K562 (cell line): ENCODE measurements around the gene OPCML. TPM values are rescaled to one million over a fixed set of nuclear protein-coding genes. Genes with fewer than 3 reads are reported as not detected.

Experiments
- ATAC-seq: fragments of 200-7000 bp; cut with Tn5 transposase; 3 replicates; pipeline ENCODE4 v1.9.1; 2020; ENCODE audit warnings: moderate library complexity
- BruUV-seq: library from RNA; stranded (reverse); fragments of 400-500 nt; replicated peaks from 2 replicates; lab custom pipeline; 2021; lab: Mats Ljungman, UMichigan
- CTCF ChIA-PET: fragments of 300-600 bp; formaldehyde crosslinking; extraction: SDS; loops from one replicate; lab custom pipeline; 2021; ENCODE audit warnings: low intra/inter-chr PET ratio; lab: Yijun Ruan, JAX
- POLR2A ChIA-PET: fragments of 300-600, 350-650 bp; sonication (Branson Sonifier 250); formaldehyde crosslinking; extraction: SDS; loops from one replicate; lab custom pipeline; 2021; ENCODE audit warnings: antibody characterized with exemption, inconsistent platforms; lab: Yijun Ruan, JAX
- DNase-seq, 4 experiments: peaks; one replicate each; pipeline versions ENCODE4 v3.0.0 to v3.0.0-alpha.2; 2011 to 2018; ENCODE audit warnings: low spot score in 3 of 4, mixed read lengths in 3 of 4; ENCODE audit errors: extremely low read depth in 1 of 4
- FAIRE-seq: peaks from 2 replicates; lab custom pipeline; 2011; peaks lifted over from hg19 to GRCh38; lab: Jason Lieb, UNC
- H2AFZ ChIP-seq: 2 replicates; pipeline ENCODE4 v1.6.0; 2011; ENCODE audit warnings: low read depth, low read length, control low read depth, inconsistent platforms
- H3K27ac ChIP-seq: fragments of 200-600 bp; 3 replicates; pipeline ENCODE4 v1.8.0; 2011; ENCODE audit warnings: low read depth, mild to moderate bottlenecking, control low read depth, inconsistent platforms, low read length, moderate library complexity, mixed read lengths; ENCODE audit errors: extremely low read depth
- H3K27me3 ChIP-seq, 2 experiments: fragments of 300-600 bp in 1 of 2; 2 replicates in 1 of 2; 3 replicates in 1 of 2; pipeline versions ENCODE4 v1.6.0 to v1.8.0; 2011; ENCODE audit warnings: inconsistent platforms in 2 of 2, low read length in 2 of 2, mild to moderate bottlenecking in 1 of 2, mixed read lengths in 1 of 2, moderate library complexity in 1 of 2; ENCODE audit not compliant: control insufficient read depth in 2 of 2, insufficient read depth in 2 of 2
- H3K36me3 ChIP-seq: fragments of 300-600 bp; 3 replicates; pipeline ENCODE4 v1.8.0; 2011; ENCODE audit warnings: mild to moderate bottlenecking, low read length, inconsistent platforms; ENCODE audit not compliant: control insufficient read depth, insufficient read depth
- H3K4me1 ChIP-seq, 2 experiments: fragments of 200-600 bp in 1 of 2; replicated peaks in 1 of 2; 2 replicates in 1 of 2; 3 replicates in 1 of 2; pipeline versions ENCODE4 v1.5.1 to v1.8.0; 2011; ENCODE audit warnings: inconsistent platforms in 2 of 2, low read length in 2 of 2, mild to moderate bottlenecking in 1 of 2, mixed read lengths in 1 of 2, moderate library complexity in 1 of 2; ENCODE audit not compliant: control insufficient read depth in 2 of 2, insufficient read depth in 2 of 2
- H3K4me2 ChIP-seq: 2 replicates; pipeline ENCODE4 v1.6.1; 2011; ENCODE audit warnings: low read length, control low read depth, inconsistent platforms, mixed read lengths; ENCODE audit not compliant: insufficient read depth
- H3K4me3 ChIP-seq: fragments of 200-600 bp; sonication (generic), shearing (Covaris generic); 2 replicates; pipeline ENCODE4 v1.5.1; 2016; ENCODE audit warnings: control low read depth, inconsistent platforms
- H3K79me2 ChIP-seq: fragments of 200-600 bp; 3 replicates; pipeline ENCODE4 v1.8.0; 2011; ENCODE audit warnings: low read length, inconsistent platforms; ENCODE audit not compliant: control insufficient read depth, insufficient read depth
- H3K9ac ChIP-seq, 2 experiments: 2 replicates each; pipeline versions ENCODE4 v1.6.0 to v1.6.1; 2011; ENCODE audit warnings: low read depth in 2 of 2, low read length in 2 of 2, control low read depth in 1 of 2, inconsistent platforms in 1 of 2, mild to moderate bottlenecking in 1 of 2, mixed read lengths in 1 of 2; ENCODE audit not compliant: insufficient read depth in 1 of 2
- H3K9me1 ChIP-seq: one replicate; pipeline ENCODE4 v1.6.0; 2011; ENCODE audit warnings: inconsistent platforms, mild to moderate bottlenecking, low read length, moderate library complexity; ENCODE audit not compliant: control insufficient read depth, insufficient read depth
- H3K9me3 ChIP-seq: replicated peaks from 2 replicates; pipeline ENCODE4 v1.5.1; 2011; ENCODE audit warnings: low read depth, low read length, inconsistent platforms; ENCODE audit not compliant: control insufficient read depth, insufficient read depth
- H4K20me1 ChIP-seq: replicated peaks from 2 replicates; pipeline ENCODE4 v1.6.1; 2011; ENCODE audit warnings: low read length, inconsistent platforms, mixed read lengths; ENCODE audit not compliant: control insufficient read depth, insufficient read depth
- BCLAF1 ChIP-seq, 2 experiments: fragments of 450-650 bp in 1 of 2; IDR thresholded peaks; 2 replicates each; pipeline ENCODE4 v1.6.1; 2011 to 2017; ENCODE audit warnings: low read depth in 2 of 2, antibody characterized with exemption in 1 of 2, borderline replicate concordance in 1 of 2, low read length in 1 of 2, mild to moderate bottlenecking in 1 of 2, mixed read lengths in 1 of 2; ENCODE audit not compliant: control insufficient read depth in 1 of 2
- CEBPB ChIP-seq: fragments of 450-650 bp; IDR thresholded peaks from 2 replicates; pipeline ENCODE4 v1.6.1; 2016; ENCODE audit warnings: missing genetic modification characterization, missing compliant biosample characterization
- HNRNPL ChIP-seq: fragments of 200-400 bp; formaldehyde crosslinking; IDR thresholded peaks from 2 replicates; pipeline ENCODE4 v1.6.1; 2017; ENCODE audit warnings: low read depth, mild to moderate bottlenecking, low read length
- RAD21 ChIP-seq, 2 experiments: fragments of 250-450 bp in 1 of 2; fragments of 450-650 bp in 1 of 2; sonication (Bioruptor Pico) in 1 of 2; formaldehyde crosslinking in 1 of 2; IDR thresholded peaks in 1 of 2; conservative IDR thresholded peaks in 1 of 2; 2 replicates each; pipeline versions ENCODE4 v1.4.0 to v1.8.0; 2020 to 2022; ENCODE audit warnings: mild to moderate bottlenecking in 2 of 2, moderate library complexity in 1 of 2
- RBM15 ChIP-seq: fragments of 200-400 bp; formaldehyde crosslinking; IDR thresholded peaks from 2 replicates; pipeline ENCODE4 v1.6.1; 2018; ENCODE audit warnings: mild to moderate bottlenecking, low read length, moderate library complexity; ENCODE audit not compliant: insufficient read depth
- RCOR1 ChIP-seq, 2 experiments: IDR thresholded peaks; 2 replicates each; pipeline ENCODE4 v1.6.1; 2012; ENCODE audit warnings: low read depth in 2 of 2, low read length in 2 of 2, borderline replicate concordance in 1 of 2, improper control_type of control experiment in 1 of 2
- TAF9B ChIP-seq: fragments of 450-650 bp; IDR thresholded peaks from 2 replicates; pipeline ENCODE4 v1.6.1; 2018; ENCODE audit warnings: mild to moderate bottlenecking; ENCODE audit not compliant: partially characterized antibody
- USF2 ChIP-seq: sonication (generic); formaldehyde crosslinking; IDR thresholded peaks from 2 replicates; pipeline ENCODE4 v1.5.0; 2020; ENCODE audit warnings: missing genetic modification reagents
- WGBS: fragments of 100-300 bp; shearing (Covaris generic); methylation state at CpG from one replicate; pipeline ENCODE4 v1.1.6; 2016; ENCODE audit warnings: low coverage, mixed read lengths; ENCODE audit not compliant: insufficient coverage; ENCODE audit errors: missing lambda C conversion rate; 5-methylcytosine and 5-hydroxymethylcytosine counted together
- in situ Hi-C: fragments of 300-500 bp; cut with MboI; formaldehyde crosslinking; loops from 4 replicates; pipeline ENCODE4 v1.15.0; 2018; ENCODE audit warnings: inconsistent platforms, mixed read lengths
- intact Hi-C: fragments of 100-400 bp; cut with micrococcal nuclease; formaldehyde crosslinking; loops from 2 replicates; pipeline ENCODE4 v1.14.2; 2022
- polyA plus RNA-seq, 8 experiments: library from polyadenylated mRNA; depleted of rRNA in 4 of 8; stranded (reverse) in 5 of 8; unstranded in 3 of 8; fragments of >200 nt; fragmentation: Nextera tagmentation in 2 of 8; fragmentation: Illumina TruSeq in 1 of 8; extraction: Ambion mirVana in 2 of 8; extraction: Trizol in 1 of 8; gene quantifications; 2 replicates each; pipeline versions ENCODE4 v1.2.1 to v1.2.3, GENCODE V29; 2011 to 2014; ENCODE audit warnings: inconsistent platforms in 1 of 8, missing spikeins in 1 of 8
- total RNA-seq, 7 experiments: library from RNA; depleted of rRNA in 6 of 7; stranded (reverse); fragments of >200 nt in 6 of 7; fragmentation: Illumina TruSeq in 2 of 7; extraction: Trizol in 2 of 7; gene quantifications; 2 replicates each; pipeline versions ENCODE4 v1.2.1 to v1.2.3, GENCODE V29; 2011 to 2021; ENCODE audit warnings: low replicate concordance in 1 of 7
- TF ChIP-seq, protein P1 (sequence below): sonication (generic); formaldehyde crosslinking; IDR thresholded peaks from 2 replicates; pipeline ENCODE4 v1.8.0; 2023; ENCODE audit warnings: missing genetic modification reagents, mild to moderate bottlenecking, borderline replicate concordance

OPCML gene
- total and polyA plus RNA-seq, 9 of the 15 experiments (the other 6 are each of a cell fraction or from before 2014, with no cell fraction given) = not detected

DNA sequence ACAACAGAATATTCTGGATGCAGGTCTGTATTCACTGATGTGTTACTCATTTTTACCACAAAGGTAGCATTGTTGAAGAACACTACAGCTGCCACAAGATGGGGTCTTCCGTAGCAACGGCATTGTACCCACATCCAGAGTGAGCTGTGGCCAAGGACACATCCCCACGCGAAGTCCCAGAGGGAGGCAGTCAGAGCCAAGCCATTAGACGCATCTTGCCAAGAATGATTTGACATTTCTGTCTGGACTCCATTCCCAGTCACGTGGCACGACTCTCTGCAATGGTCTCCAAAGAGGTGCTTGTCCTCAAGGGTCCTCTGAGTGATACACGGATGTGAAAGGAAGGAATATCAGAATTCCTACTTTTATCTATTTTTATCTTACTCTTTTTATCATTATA is 15.5 kb downstream of the OPCML start:
- H3K79me2 ChIP-seq = no peaks in the 10 kb centered on the region
- H3K4me1 ChIP-seq = no peaks in the 10 kb centered on the region
- H3K4me3 ChIP-seq = no peak overlapping the region
- BruUV-seq = no TSS peak
- DNase-seq = no peak
- TF ChIP-seq USF2 (CRISPR knock-in tag) (no peak), HNRNPL (no peak), CEBPB (tag) (no peak), RAD21 (CRISPR knock-in tag; conservative IDR thresholded peaks at IDR 0.05 in 1 of 2, IDR thresholded peaks at IDR 0.05 in 1 of 2) (no peak), TAF9B (no peak), RBM15 (no peak), BCLAF1 (IDR thresholded peaks at IDR 0.05; ENCODE audit: borderline replicate concordance in 1 of 2, control insufficient read depth in 1 of 2, low read depth in 2 of 2, low read length in 1 of 2) (no peak), RCOR1 (IDR thresholded peaks at IDR 0.05; ENCODE audit: borderline replicate concordance in 1 of 2, low read depth in 2 of 2, low read length in 2 of 2) (no peak)
- TF ChIP-seq, protein P1, sequence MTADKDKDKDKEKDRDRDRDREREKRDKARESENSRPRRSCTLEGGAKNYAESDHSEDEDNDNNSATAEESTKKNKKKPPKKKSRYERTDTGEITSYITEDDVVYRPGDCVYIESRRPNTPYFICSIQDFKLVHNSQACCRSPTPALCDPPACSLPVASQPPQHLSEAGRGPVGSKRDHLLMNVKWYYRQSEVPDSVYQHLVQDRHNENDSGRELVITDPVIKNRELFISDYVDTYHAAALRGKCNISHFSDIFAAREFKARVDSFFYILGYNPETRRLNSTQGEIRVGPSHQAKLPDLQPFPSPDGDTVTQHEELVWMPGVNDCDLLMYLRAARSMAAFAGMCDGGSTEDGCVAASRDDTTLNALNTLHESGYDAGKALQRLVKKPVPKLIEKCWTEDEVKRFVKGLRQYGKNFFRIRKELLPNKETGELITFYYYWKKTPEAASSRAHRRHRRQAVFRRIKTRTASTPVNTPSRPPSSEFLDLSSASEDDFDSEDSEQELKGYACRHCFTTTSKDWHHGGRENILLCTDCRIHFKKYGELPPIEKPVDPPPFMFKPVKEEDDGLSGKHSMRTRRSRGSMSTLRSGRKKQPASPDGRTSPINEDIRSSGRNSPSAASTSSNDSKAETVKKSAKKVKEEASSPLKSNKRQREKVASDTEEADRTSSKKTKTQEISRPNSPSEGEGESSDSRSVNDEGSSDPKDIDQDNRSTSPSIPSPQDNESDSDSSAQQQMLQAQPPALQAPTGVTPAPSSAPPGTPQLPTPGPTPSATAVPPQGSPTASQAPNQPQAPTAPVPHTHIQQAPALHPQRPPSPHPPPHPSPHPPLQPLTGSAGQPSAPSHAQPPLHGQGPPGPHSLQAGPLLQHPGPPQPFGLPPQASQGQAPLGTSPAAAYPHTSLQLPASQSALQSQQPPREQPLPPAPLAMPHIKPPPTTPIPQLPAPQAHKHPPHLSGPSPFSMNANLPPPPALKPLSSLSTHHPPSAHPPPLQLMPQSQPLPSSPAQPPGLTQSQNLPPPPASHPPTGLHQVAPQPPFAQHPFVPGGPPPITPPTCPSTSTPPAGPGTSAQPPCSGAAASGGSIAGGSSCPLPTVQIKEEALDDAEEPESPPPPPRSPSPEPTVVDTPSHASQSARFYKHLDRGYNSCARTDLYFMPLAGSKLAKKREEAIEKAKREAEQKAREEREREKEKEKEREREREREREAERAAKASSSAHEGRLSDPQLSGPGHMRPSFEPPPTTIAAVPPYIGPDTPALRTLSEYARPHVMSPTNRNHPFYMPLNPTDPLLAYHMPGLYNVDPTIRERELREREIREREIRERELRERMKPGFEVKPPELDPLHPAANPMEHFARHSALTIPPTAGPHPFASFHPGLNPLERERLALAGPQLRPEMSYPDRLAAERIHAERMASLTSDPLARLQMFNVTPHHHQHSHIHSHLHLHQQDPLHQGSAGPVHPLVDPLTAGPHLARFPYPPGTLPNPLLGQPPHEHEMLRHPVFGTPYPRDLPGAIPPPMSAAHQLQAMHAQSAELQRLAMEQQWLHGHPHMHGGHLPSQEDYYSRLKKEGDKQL (CRISPR knock-in tag) = no peak
- WGBS = under 1% methylated on average over 8 of the region's 8 CpGs
- H4K20me1 ChIP-seq = no peaks in the 10 kb centered on the region
- in situ Hi-C loops (no loop called here), intact Hi-C loops (no loop called here)
- no peaks in the 10 kb centered on the region for H3K36me3 ChIP-seq
- no peaks in the 10 kb centered on the region for H3K9me3 ChIP-seq
- no peak overlapping the region for H3K4me2 ChIP-seq
- no peak overlapping the region for H3K9ac ChIP-seq
- ChIA-PET CTCF (no interaction called here), POLR2A (no interaction called here)
- no peak overlapping the region for H3K27ac ChIP-seq
- no peak for ATAC-seq
- no peak overlapping the region for H2AFZ ChIP-seq
- no peaks in the 10 kb centered on the region for H3K9me1 ChIP-seq
- H3K27me3 ChIP-seq = no peaks in the 10 kb centered on the region
- FAIRE-seq = no peak
